NCI-H446 (cell line): ENCODE results near the gene SOCS7.

Source experiments
- DNase-seq, 2 experiments: peaks; one replicate each; lab custom pipeline; 2025; lab: John Stamatoyannopoulos, UW

SOCS7 gene

GRCh38 chr17:38336838-38337237 lies 14.8 kb upstream of the SOCS7 start:
- DNase-seq: no peak

- peak; percentile 12 to 58 for DNase-seq
Observed at GRCh38 chr17:38338053-38338452, 13.6 kb upstream of the SOCS7 start.

GRCh38 chr17:38338535-38338934 lies 13.1 kb upstream of the SOCS7 start:
- no peak for DNase-seq

- no peak for DNase-seq
Observed at GRCh38 chr17:38339891-38340290, 11.8 kb upstream of the SOCS7 start.

- DNase-seq: no peak
Observed at GRCh38 chr17:38341035-38341721, 10.5 kb upstream of the SOCS7 start.

GRCh38 chr17:38342886-38343607 lies 8.6 kb upstream of the SOCS7 start:
- DNase-seq: no peak

GRCh38 chr17:38343608-38344419 lies 7.8 kb upstream of the SOCS7 start, which contains the start of gene GPR179:
GPR179 (minus strand) TSS chr17:38343956; CDS start chr17:38343789, 167 bp downstream.
- no peak for DNase-seq

GRCh38 chr17:38344420-38344745 lies 7.3 kb upstream of the SOCS7 start:
- DNase-seq: no peak

- DNase-seq: no peak
Observed at GRCh38 chr17:38345743-38346142, 5.9 kb upstream of the SOCS7 start.

GRCh38 chr17:38349097-38349730 lies 2.4 kb upstream of the SOCS7 start:
- DNase-seq: peak; percentile 81 to 84

- DNase-seq: no peak
Observed at GRCh38 chr17:38350035-38350434, 1.6 kb upstream of the SOCS7 start.

- DNase-seq: no peak
Observed at GRCh38 chr17:38352245-38353085, 821 bp downstream of the SOCS7 start.

GRCh38 chr17:38353086-38353604 lies 1.5 kb downstream of the SOCS7 start:
- DNase-seq: no peak

GRCh38 chr17:38353668-38354067 lies 2.0 kb downstream of the SOCS7 start:
- DNase-seq: no peak

GRCh38 chr17:38354466-38354865 lies 2.8 kb downstream of the SOCS7 start:
- DNase-seq: no peak

GRCh38 chr17:38355251-38355650 lies 3.6 kb downstream of the SOCS7 start:
- DNase-seq: no peak

GRCh38 chr17:38357486-38358123 lies 6.0 kb downstream of the SOCS7 start:
- peak; percentile 72 to 85 for DNase-seq

GRCh38 chr17:38358586-38359513 lies 7.2 kb downstream of the SOCS7 start:
- DNase-seq: peak; percentile 34 to 71

- no peak for DNase-seq
Observed at GRCh38 chr17:38361694-38362465, 10.2 kb downstream of the SOCS7 start.
